ENCODE results near the gene APOL5.
"Not testable (repeated sequence)": the region's sequence is repeated elsewhere in the genome, so short reads cannot be mapped to it uniquely, and the experiment has no call there.

The APOL5 gene

GRCh38 chr22:35717572-35717971, at the start of gene APOL5:
APOL5 (plus strand) TSS chr22:35717872; CDS start chr22:35717872, 0 bp downstream.
- no peak for DNase-seq

- no peak for DNase-seq
These were observed 43.3 kb upstream of the APOL5 start for GRCh38 chr22:35674335-35674734.

DNA sequence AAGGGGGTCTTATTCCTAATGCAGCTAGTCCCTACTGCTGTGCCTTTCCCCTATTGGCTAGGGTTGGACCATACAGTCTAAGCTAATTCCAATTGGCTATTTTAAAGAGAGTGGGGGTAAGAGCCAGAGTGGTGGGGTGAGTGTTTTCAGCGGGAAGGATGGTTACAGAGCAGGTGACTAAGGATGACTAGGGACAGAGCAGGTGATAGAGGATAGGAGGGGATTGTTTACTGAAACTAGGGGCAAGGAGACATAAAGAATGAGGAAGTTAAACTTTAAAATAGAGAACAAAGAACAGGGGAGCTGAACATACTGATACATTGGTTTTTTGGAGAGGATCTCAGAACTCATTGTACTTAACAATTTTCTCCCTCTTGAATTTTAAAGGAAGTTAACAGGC, 41.6 kb upstream of the APOL5 start:
- not testable (repeated sequence) for DNase-seq

- DNase-seq = no peak
These were observed 40.0 kb upstream of the APOL5 start for GRCh38 chr22:35677460-35678187.

DNA sequence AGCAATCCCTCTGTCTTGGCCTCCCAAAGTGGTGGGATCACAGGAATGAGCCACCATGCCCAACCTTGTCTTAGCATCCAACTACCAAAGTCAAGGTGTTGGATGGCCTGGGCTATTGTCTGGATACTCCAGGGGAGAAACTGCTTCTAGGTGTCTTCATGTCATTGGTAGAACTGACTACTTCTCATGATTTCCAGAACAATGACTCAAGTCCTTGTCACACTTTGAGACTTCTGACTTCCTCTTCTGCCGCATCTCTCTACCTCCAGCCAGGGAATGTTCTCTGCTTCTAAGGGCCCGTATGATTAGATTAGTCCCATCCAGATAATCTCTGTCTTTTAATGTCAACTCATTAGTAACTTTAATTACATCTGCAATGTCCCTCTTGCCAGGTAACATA, 38.8 kb upstream of the APOL5 start:
- DNase-seq = no peak

DNA sequence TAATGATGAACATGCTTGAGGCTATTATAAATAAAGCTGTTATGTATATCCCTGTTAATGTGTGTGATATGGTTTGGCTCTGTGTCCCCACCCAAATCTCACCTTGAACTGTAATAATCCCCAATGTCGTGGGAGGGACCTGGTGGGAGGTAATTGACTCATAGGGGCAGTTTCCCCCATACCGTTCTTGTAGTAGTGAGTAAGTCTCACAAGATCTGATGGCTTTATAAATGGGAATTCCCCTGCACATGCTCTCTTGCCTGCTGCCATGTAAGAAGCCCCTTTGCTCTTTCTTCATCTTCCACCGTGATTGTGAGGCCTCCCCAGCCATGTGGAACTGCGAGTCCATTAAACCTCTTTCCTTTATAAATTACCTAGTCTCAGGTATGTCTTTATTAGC, 38.2 kb upstream of the APOL5 start:
- not testable (repeated sequence) for DNase-seq

DNA sequence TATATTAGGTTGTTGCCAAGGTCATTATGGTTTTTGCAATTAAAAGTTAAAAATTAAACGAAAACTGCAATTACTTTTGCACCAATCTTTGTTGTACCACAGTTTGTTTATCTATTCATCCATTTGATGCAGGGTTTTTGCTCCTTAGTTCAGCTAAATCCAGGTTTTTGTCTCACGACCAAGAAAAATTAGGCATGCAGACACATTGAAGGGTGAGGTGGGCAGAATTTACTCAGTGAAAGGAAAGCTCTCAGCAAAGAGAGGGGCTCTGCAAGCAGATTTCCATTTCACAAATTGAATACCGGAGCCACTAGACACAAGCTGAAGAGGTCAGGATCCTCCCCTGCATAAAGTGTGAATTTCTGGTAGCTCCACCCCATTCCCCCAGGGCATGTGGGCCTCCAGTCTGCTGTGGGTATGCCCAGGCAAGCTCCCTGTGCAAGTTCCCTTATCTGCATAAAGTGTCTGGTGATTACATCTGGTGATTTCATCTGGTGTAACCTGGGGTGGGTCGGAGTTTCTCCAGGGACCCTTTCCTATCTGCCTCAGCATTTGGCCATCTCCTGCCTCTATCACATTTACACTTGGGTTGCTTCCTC, 36.1 kb upstream of the APOL5 start:
- DNase-seq = no peak

DNA sequence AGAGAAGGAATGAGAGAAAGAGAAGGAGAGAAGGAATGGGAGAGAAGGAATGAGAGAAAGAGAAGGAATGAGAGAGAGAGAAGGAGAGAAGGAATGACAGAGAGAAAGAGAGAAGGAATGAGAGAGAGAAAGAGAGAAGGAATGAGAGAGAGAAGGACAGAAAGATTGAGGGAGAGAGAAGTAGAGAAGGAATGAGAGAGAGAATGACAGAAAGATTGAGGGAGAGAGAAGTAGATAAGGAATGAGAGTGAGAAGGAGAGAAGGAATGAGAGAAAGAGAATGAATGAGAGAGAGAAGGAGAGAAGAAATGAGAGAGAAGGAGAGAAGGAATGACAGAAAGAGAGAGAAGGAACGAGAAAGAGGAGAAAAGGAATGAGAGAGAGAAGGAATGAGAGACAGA, 34.1 kb upstream of the APOL5 start:
- DNase-seq = no peak

DNA sequence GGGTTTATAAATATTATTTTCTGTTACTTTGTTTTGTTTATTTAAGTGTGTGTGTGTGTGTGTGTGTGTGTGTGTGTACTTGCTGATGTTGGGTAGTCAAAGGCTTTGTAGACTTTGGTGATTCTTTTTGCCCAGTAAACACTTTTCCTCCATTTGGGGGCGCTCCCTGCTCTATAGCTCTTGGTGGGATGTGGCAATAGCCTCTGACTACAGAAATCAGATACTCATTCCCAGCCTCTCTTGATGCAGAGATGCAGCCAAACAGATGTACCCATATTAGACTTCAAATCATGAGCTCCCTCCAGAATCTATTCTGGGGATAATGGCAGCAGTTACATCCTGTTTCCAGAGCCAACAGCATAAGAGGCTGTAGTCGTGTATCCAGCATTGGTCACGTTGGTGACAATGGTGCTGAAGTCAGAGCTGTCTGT, 33.4 kb upstream of the APOL5 start:
- no peak for DNase-seq

DNA sequence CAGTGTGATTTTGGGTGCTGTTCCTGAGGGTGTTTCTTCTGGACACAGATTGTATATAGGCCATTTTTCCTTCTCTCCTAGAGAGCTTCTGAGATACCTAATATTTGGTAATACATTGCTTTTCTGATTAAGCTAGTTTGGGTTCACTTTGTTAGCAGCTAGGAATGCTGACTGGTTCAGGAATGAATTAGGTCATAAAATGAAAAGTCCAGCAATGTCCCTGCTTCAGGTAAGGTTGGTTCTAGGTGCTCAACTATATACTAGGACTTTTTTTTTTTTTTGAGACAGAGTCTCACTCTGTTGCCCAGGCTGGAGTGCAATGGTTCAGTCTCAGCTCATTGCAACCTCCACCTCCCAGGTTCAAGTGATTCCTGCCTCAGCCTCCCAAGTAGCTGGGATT, 32.9 kb upstream of the APOL5 start:
- no peak for DNase-seq

DNA sequence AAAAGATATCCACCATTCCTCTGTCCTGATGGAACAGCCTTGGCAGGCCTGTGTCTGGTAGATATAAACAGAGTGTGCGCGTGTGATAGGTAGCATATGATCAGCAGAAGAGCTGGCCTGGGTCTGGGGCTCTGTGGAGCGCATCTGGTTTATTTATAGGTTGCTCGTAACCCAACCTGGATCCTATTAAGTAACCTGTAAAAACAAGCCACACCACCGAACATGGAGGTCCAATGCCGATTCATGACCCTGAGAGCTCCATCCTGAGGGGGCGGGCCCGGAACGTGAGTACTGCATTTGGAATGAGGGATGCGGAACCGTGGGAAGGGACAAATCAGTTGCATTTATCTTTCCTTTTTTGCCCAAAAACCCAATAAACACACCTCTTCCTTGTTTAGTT, 31.9 kb upstream of the APOL5 start:
- DNase-seq = no peak

GRCh38 chr22:35686298-35686697, 31.4 kb upstream of the APOL5 start:
- DNase-seq = no peak

DNA sequence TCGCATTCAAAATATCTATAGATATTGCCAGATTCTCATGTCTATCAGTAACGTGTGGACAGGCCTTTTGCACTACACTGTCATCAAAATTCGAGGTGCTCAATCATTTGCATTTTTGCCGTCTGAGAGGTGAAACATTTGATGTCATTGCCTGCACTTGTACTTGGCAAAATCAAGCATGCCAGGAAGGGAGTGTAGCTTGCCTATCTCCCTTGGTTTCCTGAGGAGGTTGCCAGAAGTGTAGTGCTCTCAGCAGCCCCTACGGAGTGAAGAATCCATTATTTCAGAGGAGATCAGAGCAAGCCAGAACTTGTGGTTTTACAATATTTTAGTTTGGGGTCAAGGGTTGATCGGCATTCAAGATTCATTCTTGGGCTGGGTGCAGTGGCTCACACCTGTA, 30.2 kb upstream of the APOL5 start:
- no peak for DNase-seq

GRCh38 chr22:35688913-35689675, 28.6 kb upstream of the APOL5 start:
- no peak for DNase-seq

DNA sequence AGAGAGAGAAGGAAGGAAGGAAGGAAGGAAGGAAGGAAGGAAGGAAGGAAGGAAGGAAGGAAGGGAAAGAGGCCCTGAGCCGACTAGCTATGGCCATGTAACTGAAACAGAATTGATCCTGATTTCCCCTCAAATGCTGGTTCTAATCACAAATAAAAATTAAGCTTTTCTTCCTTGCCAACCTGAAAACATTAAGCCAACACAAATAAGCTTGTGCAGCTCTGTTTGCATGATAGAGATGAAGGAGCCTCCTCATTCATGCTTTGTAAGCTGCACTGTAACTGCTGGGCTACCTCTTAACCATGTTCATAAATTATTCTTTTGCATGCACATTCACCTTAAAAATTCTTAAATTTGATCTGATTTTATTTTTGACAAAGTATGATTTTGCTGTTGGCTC, 27.7 kb upstream of the APOL5 start:
- no peak for DNase-seq

DNA sequence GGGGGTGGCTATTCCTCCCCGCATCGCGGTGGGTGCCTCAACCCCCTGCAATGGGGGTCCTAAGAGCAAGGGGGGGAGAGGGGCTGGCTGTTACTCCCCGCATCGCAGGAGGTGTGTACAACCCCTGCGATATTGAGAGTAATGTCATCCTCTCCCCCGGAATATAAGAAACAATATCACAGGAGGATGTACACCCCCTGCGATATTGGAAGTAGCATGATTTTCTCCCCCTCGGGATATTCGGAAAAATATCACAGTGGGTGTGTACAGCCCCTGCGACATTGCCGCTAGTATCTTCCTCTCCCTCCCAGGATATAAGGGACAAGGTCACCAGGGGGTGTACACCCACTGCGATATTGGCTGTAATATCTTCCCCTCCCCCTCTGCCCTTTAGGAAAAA, 22.5 kb upstream of the APOL5 start:
- DNase-seq = no peak

GRCh38 chr22:35697142-35697541, 20.5 kb upstream of the APOL5 start:
- no peak for DNase-seq

GRCh38 chr22:35699852-35700251, 17.8 kb upstream of the APOL5 start:
- DNase-seq = not testable (repeated sequence)

- DNase-seq = no peak
These were observed 13.6 kb upstream of the APOL5 start for GRCh38 chr22:35703861-35704584.

GRCh38 chr22:35705141-35705540, 12.5 kb upstream of the APOL5 start:
- DNase-seq = no peak

DNA sequence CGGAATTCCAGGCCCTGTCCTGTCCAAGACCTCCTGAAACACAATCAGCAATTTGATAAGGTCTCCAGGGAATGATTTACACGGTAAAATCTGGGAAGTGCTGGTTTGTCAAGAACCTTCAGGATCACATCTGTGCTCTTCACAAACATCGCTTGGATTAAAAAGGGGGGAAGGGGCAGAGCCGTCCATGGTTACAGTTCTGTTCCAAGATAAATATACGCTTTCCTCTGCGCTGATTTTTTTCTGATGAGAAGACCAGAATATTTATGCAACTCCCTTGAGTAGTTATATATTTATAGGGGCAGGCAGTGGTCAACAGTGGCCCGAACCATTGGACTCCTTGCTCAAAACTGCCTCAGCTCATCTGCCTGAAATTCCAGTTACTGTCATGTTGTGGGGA, 9.2 kb upstream of the APOL5 start:
- DNase-seq = no peak

DNA sequence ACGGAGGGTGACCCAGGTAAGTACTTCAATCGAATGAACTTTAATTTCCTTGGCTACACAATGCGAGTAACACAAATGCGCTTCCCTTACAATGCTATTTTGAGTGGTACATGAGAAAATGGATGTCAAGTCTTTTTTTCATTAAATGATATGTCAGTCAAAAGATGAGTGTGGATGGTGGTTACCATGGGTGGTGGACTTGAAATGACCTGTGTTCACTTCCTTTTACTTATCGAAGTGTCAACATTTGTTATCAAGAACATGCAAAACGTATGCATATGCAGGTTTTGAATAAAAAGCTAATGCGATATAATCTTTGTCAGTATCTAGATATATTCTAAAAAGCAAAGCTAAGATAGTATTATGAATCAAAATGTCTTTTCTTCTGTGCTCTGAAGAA, 8.8 kb upstream of the APOL5 start:
- no peak for DNase-seq

- DNase-seq = no peak
These were observed 6.3 kb upstream of the APOL5 start for GRCh38 chr22:35711336-35711735.
